ENCODE data around the gene PRKCZ.

PRKCZ gene

DNA sequence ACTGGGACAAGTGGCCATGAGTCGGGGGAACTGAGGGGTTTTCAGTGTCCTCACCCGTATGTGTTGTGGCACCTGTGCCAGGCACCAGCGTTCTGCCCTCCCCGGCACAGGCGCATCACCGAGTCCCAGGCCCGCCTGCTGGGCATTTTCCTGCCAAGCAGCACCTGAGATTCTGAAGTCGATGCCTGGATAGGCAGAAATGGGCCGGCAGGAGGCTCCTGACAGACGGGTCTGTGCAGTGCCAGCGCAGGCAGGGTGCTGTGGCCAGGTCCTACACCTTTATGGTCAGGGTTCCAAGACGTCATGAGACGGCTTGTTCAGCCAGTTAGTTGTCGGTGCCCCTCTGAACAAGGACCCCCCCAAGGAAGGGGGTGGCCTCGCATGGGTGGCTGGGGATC is 133.7 kb downstream of the PRKCZ start:
- no peak for DNase-seq

DNA sequence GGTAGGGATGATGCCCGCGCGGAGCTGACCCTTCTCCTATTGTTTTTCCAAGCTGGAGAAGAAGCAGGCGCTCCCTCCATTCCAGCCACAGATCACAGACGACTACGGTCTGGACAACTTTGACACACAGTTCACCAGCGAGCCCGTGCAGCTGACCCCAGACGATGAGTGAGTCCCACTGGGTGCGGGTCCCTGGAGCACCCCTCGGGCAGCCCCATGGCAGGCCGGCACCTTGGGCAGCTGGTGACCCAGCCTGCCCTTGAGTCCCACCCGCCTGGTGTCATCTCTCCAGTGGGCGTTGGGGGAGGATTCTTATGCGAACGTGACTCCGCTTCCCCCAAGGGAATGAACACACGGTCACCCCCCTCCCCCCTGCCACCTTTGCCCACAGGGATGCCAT is 134.3 kb downstream of the PRKCZ start:
- no peak for DNase-seq

DNA sequence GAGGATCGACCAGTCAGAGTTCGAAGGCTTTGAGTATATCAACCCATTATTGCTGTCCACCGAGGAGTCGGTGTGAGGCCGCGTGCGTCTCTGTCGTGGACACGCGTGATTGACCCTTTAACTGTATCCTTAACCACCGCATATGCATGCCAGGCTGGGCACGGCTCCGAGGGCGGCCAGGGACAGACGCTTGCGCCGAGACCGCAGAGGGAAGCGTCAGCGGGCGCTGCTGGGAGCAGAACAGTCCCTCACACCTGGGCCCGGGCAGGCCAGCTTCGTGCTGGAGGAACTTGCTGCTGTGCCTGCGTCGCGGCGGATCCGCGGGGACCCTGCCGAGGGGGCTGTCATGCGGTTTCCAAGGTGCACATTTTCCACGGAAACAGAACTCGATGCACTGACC is 134.7 kb downstream of the PRKCZ start:
- no peak for DNase-seq

DNA sequence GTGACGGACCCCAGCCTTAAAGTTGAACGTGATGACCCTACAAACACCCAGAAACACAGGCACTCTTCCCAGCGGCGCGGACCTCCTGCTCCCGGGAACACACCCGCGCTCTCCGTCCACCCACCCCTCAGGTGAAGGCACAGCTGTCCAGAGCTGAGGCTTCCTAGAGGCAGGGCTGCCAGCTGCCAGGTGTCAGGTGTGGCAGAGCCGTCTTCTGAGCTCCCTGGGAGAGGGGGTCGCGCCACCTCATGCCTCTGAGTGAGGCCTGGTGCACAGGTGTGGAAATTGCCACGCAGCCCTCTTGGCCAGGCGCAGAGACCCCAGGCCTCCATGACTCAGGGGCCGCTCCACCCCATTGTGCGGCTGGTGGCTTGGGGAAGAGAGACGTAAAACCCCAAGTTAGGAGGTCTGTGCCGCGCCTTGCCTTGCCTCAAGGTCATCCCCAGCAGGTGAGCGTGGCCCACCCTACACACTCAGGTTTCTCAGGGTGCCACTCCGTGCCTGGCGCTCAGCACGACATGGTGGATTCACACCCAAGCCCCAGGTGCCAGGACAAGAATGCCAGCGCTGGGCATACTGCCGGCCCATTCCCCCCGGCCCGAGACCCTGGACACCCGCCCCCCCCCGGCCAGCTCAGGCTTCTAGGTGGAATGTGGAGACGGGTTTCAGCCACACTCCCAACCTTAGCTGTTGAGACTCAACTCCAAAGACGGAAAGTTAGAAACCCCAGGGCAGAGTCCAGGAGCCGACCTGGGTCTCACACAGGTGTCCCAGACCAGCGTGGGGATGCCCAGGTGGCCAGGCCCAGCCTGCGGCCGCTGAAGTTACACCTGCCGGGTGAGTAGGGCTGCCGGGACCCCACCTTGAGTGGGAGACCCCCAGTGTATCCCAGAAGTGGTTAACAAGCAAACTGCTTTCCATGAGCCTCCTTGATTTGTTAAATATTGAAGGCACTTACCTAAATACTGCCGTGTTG is 136.0 kb downstream of the PRKCZ start:
- DNase-seq, result no peak

DNA sequence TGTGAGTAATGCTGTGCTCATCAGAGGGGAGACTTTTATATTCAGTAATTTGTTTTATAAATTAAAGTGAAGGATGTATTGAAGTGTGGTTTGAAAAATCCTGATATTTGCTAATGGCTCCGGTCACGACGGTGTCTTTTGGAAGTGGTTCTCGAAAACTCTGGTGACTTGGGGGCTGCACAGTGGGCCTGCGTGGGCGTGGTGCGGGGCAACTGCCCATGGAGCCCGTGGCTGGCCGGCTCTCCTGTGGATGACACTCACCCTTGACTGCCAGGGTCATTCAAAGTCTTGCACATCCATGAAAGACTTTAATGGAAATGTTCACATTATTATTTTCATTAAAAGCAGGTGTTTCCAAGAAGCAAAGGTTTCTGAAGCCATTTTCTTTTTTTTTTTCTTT is 136.7 kb downstream of the PRKCZ start:
- no peak for DNase-seq

DNA sequence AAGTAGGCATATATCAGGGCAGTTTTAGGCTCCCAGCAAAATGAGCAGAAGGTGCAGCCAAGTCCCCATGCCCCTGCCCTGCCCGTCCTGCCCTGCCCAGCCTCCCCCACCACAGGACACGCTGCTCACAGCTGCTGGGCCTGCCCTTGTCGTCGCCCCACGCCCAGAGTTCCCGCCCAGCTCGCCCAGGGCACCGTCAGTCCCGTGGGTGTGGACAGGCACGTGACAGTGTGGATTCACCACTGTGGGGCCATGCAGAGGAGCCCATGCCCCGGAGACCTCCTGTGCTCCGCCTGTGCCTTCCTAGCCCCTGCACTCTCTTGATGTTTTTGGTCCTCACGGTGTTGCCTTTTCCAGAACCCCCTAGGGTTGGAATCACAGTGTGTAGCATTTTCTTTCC is 137.4 kb downstream of the PRKCZ start:
- DNase-seq, result no peak

DNA sequence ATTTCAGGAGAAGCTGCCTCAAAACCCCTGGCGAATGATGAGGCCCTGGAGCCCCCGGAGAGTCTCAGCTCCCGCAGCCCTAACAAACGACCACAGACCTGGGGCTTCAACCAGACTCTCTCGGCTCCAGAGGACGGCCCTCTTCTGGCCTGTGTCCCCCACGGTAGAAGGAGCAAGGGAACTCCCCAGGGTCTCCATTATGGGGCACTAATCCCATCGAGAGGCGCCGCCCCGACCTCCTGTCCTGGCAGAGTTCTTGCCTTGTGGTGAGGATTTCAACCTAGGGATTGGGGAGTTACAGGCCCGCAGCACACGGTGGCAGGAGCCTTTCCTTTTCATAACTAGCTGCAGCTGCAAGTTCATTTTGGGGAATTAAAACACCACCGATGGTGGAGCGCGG is 138.1 kb downstream of the PRKCZ start:
- DNase-seq, result no peak

DNA sequence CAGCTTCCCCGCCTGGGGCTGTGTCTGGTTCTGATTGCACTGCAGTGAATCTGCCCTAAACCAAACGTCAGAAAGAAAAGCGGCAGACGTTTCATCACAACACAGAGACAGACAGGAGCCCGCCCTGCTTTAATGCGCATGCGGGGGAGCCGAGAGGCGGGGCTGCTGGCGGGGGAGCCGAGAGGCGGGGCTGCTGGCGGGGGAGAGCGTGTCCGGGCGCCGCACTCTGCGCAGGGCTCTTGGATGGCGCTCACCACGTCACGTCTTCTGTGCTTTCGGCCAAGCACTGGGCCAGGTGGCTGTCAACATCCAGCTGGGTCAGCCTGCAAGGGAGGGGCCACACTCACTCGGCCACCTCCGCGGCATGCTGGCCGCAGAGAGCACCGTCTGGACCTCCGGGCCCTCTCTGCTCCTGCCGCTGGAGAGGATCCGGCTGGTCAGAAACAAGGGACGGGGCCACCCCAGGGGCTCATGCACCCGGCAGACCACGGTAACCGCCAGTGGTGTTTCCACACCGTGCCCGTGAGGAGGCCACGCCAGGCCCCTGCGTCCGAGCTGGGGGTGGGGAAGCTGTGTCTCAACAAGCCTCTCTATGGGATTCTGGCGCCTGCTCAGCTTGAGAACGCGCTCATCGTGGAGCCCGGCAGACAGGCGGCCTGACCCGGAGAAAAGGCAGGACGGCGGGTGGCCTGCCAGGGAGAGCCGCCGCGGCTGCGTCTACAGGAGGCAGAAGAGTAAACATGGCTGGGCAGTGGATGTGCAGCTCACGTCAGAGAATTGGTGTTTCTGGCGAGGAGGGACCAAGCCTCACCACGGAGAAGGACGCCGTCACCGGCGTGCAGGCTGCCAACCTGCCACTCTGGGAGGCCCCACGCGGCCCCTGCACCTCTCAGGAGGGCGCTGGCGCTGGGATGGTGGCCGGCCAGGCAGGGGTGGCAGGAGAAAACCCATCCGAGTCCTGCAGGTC is 139.5 kb downstream of the PRKCZ start:
- peak; percentile 96 for DNase-seq

DNA sequence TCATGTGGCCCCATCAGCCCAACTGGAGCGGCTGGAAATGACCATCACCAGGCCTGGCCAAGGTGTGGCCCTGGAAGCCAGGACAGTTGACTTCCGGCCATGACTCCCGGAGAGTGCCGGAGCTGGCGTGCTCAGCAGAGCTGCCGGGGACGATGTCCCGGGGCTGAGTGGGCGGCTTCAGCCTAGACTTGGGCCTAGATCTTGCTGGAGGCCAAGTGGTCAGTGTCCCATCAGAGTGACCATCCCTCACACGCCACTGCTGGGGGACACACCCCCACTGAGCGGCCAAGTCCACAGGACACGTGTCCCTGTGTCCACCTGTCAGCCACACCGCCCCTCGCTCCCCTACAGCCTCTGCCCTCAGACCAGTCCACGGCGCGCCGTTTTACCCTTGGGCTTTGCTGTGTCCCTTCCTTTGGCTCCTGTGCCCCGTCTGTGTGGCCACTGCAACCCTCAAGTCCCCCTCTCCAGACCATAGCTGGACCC is 140.3 kb downstream of the PRKCZ start:
- no peak for DNase-seq

DNA sequence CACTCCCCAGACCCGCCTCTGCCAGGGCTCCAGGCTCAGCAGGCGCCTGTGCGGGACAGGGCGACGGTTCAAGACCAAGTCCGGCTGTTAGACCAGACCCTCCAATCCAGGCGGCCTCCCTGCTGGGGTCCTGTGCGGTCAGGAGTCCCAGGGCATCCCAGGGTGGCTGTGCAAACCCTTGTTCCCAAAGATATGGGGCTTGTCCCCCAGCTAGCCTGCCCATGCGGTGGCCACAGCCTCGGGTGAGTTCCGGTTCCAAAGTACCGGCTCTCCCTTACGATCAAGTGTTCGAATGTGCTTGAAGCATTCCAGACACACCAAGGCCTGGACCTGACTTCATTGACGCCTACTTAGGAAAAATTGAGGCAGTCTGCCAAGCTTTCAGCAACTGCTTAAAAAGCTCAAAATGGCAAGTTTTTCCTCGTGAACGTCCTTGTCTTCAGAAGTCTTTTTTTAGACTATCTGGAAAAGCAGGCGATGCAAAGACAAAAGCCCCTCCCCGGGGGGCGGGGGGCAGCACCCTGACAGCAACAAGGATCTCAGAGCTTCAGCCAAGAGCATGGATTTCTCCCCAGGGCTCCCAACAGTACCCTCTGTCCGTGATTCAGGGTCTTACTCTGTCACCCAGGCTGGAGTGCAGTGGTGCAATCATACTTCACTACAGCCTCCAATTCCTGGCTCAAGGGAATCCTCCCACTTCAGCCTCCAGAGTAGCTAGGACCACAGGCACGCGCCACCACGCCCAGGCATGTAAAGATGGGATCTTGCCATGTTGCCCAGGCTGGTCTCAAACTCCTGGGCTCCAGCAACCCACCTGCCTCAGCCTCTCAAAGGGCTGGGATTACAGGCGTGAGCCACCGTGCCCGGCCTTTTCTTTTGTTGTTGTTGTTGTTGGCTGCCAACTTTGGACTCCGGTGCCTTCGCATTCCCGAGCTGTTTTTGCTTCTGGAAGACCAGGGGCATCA is 142.1 kb downstream of the PRKCZ start:
- DNase-seq, result no peak

DNA sequence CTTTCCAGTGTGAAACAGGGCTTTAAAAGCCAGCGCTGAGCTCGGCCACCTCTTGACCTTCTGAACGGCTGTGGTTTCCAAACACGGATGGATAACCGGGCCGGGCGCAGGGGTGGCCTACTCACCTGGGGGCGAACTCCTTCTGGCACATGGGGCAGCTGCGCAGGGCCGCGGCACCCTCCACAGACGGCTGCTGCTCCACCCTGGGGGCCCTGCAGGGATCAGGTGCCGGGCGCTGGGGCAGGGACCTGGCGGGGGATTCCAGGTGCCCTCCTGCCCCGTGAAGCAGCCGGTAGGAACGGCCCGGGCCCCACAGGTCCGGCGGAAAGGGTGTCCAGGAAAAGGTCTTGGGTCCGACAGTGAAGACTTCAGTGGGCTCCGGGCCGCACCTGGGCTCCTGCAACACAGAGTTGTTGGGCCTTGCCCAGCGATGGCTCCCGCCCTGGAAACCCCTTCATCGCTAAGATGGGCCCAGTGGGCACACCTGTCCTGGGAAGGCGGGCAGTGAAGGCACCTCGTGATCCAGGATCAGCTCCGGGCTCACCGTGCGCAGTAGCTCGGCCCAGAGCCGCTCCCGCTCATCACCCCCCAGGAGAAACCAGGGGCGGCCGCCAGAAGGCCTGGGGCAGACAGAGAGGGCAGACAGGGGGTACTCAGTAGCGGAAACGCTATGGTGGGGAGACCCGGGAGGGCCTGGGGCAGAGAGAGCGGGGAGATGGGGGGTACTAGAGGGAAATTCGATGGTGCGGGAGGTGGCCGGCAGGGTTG is 143.5 kb downstream of the PRKCZ start:
- DNase-seq, result no peak

DNA sequence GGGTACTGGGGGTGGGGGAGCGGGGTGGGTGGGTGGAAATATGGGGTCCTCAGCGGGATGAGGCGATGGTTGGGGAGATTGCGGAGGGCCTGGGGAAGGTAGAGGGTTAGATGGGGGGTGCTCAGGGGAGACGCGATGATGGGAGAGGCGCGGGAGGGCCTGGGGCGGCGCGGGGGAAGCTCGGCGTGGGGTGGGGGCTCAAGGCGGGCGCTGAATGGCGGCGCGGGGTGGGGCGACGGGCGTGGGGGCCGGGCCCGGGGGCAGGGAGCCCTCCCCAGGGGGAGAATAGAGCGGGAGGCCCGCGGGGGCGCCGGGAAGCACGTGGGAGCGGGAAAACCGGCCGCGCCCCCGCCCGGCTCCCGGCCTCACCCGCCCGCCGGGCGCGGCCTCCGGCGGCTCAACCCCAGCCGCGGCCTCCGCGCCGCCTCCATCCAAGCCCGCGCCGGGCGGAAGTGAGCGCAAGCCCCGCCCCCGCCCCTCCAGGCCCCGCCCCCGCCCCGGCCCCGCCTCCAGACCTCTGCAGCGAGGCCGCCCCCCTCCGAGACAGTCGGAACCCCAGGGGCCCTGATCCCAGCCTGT is 144.2 kb downstream of the PRKCZ start, which contains the start of gene FAAP20:
Gene FAAP20, minus strand, starts transcription at position 454 of the 579 bp plus-strand sequence. Its CDS starts 23 bp downstream, at position 431.
- DNase-seq, result peak; percentile 91

DNA sequence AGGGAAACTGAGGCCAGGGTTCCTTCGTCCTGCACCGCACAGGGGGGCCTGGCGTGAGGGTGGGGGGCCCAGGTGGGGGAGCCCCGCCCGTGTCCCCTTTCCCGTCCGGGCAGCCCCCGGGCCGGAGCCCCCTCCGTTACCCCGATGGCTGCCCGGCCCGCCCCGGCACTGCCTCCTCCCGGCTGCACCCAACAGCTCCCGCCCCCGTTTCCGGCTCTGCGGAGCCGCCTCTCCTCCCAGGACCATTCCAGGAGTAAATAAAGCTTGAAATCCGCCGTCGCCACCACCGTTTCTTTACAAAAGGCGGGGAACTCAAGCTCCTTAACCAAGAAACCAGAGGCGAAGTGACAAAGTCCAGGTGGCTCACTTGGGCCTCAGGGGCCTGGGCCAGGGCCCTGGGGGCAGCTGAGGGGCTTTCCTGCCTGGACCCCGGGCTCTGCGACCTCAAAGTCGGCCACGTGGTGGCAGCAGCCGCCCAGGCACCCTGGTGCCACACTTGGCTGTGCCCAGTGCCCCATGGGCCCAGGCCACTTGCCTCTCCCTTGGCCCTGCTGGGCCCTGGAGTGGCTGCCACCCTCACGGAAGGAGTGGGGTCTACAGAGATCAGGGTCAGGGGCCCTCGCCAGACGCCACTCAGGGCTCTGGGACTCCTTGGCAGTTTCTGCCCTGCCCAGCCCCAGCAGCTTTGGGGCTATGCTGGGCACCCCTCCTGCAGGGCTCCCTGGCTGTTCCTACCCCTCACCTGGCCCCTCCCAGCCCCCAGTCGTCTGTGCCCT is 144.9 kb downstream of the PRKCZ start:
- DNase-seq, result peak; percentile 95

DNA sequence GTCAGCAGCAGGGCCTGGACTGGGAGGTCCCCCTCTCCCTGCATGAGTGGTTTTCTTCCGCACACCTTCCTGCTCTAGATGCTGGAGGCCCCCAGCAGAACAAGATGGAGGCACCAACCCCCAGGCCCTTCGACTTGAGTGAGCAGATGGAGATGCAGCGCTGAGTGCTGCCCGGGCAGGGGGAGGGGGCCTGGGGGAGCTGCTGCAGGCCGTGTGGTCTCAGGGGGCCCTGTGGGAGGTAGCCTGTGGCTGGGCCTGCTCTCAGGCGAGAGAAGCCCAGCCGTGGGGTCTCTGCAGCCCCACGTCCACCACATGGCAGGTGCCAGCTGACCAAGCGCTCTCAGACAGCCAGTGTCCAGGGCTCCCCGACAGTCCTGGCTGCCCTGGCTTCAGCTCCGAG is 145.6 kb downstream of the PRKCZ start:
- no peak for DNase-seq

DNA sequence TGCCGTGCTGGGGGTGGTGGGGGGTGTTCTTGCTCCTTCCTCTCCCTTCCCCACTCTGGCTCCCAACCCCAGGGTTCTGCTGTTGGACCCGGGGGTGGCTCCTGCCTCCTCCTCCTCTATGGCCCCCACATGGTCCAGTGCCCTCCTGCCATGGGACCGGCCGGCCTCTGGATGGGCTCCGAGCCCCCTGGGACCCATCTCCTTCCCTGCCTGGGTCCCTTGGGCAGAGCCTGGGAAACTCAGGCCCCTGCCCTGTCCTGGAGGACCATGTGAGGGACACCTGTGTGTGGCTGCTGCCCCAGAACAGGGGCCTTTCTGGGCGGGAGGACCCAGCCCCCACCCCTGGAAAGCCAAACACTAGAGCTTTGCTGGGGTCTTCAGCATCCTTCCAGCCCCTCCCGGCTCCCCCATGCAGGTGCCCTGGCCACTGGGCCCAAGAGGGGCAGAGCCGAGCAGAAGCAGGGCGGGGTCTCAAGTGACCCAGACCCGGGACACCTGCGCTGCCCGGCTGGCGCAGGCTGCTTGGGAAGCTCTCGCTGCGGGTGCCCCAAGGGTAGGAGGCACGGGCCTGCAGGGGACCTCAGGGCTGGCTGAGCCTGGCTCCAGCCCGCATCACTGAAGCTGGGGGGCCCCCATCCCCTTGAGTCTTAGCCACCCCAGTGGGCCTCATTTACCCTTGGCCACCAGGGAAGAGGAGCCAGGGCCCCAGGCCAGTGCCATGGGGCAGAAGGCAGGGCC is 146.9 kb downstream of the PRKCZ start:
- DNase-seq, result no peak

DNA sequence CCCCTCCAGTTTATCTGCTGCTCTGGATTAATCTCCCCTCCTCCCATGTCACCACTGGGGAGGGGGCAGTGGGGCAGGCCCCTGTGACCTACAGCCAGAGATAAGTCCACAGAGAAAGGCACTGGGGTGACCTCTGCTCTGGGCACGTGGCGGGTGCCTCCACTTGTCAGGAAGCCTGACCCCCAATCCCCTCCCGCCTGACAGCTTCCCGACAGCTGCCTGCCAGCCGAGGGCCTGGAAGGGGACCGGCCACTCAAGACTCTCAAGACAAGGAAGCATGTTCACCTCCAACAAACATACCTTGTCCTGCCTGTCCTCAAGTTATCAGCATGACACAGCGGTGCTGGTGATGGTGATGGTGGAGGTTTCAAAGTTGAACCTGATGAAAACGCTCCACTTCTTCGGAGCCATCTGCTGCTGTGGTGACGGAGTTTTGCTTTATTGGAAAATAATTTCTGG is 147.5 kb downstream of the PRKCZ start:
- DNase-seq, result no peak

DNA sequence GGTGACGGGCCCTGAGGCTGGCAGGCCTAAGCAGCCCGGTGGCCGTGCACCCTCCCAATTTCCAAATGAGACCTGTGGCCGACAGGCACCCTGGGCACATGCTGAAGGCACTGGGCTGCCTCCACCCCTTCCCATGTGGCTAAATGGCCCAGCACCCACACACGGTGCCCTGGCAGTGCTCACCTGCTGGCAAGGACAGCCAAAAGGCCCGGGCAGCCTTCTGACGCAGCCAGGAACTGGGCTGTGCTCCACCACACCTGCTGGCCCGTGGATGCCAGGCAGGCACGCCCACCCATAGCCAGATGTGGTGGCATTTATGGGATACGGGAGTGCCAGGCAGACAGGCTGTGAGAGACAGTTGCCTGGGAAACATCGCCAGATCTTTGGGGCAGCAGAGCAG is 148.4 kb downstream of the PRKCZ start:
- no peak for DNase-seq

DNA sequence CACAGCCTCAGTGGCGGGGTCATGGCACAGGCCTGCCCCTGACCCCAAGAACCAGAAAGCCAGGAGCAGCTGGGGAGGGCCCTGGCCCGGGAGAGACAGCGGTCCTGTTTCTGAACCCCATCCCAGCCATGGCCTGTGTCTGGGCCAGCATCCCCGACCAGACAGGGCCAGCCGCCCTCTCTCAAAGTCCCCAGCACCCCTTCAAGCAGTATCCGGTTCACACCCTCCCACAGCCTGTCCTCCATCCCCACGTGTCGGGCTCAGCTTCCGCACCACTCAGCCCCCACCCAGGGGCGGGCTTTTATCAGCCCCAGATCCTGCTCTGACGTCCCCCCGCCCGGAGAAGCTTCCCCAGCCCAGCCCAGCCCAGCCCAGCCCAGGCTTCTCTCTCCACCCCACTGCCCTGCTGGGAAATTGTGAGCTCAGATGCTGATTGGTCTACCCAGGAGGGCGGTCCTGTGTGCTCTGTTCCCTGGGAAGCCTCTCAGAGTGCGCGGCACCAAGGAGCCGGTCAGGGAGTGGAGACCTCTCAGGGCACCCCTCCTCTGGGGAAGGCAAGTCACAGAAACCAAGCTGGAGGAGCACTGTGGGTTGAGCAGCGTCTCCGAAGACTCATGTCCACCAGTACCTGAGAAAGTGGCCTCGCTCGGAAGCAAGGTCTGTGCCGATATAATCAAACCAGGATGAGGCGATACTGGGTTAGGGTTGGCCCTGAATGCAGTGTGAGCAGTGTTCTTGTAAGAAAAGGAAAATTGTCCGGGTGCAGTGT is 149.0 kb downstream of the PRKCZ start:
- DNase-seq, result peak; percentile 93

Data from activated effector memory CD4-positive, alpha-beta T cell treated with anti-CD3 and anti-CD28 coated beads, Interleukin-2, amount 50 U/mL, for 16 hours (primary cell).